ENCODE measurements around the gene HOTAIR. TPM values are rescaled to one million over a fixed set of nuclear protein-coding genes. Genes with fewer than 3 reads are reported as not detected.

The HOTAIR gene
- total RNA-seq, 1 experiment from 2014 or later = 7.9 TPM

DNA sequence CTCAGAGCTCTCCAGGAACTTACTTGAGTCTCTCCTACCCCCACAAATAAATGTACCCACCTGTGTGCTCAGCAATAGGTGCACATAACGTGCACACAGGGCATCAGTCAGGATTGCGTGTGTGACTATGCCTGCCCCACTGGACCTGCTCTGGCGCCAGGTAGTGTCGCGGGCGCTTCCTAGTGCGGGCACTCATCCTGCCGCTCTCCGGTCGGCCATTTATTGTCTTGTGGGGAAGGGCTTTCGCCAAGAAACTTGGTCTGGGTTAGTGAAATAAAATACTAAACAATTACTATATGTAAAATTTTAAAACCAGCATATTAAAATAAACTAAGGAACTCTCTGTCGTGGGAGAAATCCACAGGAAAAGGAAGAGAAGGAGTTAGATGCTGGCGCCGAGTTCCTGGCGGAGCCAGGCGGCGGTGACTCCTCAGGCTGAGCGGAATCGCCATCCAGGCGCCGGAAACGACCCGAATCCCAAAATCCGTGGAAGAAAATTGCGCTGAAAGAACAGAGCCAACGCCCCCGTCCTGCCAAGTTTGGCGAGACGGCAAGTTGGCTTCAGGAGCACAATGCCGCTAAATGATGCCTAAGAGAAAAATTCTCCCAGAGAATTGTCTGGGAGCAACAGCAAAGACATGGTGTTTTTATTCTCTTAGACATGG, 44.0 kb downstream of the HOTAIR start:
- CTCF ChIA-PET = no interaction called here

DNA sequence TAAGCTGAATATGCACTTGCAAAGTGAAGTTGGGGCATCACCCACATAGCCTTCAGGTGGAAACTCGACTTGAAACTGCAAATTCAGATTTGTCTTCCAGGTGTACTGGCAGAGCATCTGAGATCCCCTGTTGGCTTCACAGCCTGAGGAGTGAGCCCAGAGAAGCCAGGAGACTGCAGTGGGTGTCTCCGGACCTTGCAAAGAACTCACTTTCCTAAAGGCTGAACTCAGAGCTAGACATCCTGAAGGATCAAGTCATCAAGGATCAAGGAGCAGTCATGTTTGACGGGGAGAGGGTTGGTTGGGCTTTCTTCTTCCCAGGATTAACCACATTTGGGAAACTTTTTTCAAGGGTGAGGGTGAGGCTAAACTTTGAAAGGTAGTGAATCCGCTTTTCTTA, 45.2 kb downstream of the HOTAIR start:
- H3K4me2 ChIP-seq = no peak overlapping the region
- H3K4me3 ChIP-seq = no peak overlapping the region
- no peaks in the 10 kb centered on the region for H3K27me3 ChIP-seq (ENCODE audit: insufficient read depth, low read depth)
- no peaks in the 10 kb centered on the region for H3F3A ChIP-seq (ENCODE audit: insufficient read depth, low read depth)
- POLR2A ChIA-PET (ENCODE audit: unreplicated experiment) = no interaction called here
- no peaks in the 10 kb centered on the region for H3K9me3 ChIP-seq (ENCODE audit: insufficient read depth, low read depth)
- no TSS peak for BruUV-seq (replicated peaks)
- H3K79me2 ChIP-seq (ENCODE audit: low read depth) = no peaks in the 10 kb centered on the region
- H3K36me3 ChIP-seq (ENCODE audit: low read depth) = no peaks in the 10 kb centered on the region
- H4K20me1 ChIP-seq (ENCODE audit: insufficient read depth) = no peaks in the 10 kb centered on the region
- no peaks in the 10 kb centered on the region for H3K9me2 ChIP-seq (ENCODE audit: insufficient read depth)
- DNase-seq = no peak
- no peak for TF ChIP-seq EZH2 (IDR thresholded peaks at IDR 0.05; ENCODE audit: low read depth)
- TF ChIP-seq, protein P1, sequence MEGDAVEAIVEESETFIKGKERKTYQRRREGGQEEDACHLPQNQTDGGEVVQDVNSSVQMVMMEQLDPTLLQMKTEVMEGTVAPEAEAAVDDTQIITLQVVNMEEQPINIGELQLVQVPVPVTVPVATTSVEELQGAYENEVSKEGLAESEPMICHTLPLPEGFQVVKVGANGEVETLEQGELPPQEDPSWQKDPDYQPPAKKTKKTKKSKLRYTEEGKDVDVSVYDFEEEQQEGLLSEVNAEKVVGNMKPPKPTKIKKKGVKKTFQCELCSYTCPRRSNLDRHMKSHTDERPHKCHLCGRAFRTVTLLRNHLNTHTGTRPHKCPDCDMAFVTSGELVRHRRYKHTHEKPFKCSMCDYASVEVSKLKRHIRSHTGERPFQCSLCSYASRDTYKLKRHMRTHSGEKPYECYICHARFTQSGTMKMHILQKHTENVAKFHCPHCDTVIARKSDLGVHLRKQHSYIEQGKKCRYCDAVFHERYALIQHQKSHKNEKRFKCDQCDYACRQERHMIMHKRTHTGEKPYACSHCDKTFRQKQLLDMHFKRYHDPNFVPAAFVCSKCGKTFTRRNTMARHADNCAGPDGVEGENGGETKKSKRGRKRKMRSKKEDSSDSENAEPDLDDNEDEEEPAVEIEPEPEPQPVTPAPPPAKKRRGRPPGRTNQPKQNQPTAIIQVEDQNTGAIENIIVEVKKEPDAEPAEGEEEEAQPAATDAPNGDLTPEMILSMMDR (conservative IDR thresholded peaks at IDR 0.05) = no peak
- H2AFZ ChIP-seq = no peak overlapping the region
- H3K27ac ChIP-seq = no peak overlapping the region
- H3K4me1 ChIP-seq (replicated peaks; ENCODE audit: insufficient read depth) = no peaks in the 10 kb centered on the region
- CTCF ChIA-PET = no interaction called here
- intact Hi-C loops (cut with micrococcal nuclease; ENCODE audit: unreplicated experiment) = no loop called here

More for the DNA sequence above, 44.0 kb downstream of the HOTAIR start:
- Histone ChIP-seq H3K9me3 (ENCODE audit: insufficient read depth, low read depth) (no peaks in the 10 kb centered on the region), H3K4me2 (no peak overlapping the region), H3K4me1 (replicated peaks; ENCODE audit: insufficient read depth) (no peaks in the 10 kb centered on the region), H3K9me2 (ENCODE audit: insufficient read depth) (no peaks in the 10 kb centered on the region), H3K79me2 (ENCODE audit: low read depth) (no peaks in the 10 kb centered on the region), H3F3A (ENCODE audit: insufficient read depth, low read depth) (no peaks in the 10 kb centered on the region), H2AFZ (no peak overlapping the region), H4K20me1 (ENCODE audit: insufficient read depth) (no peaks in the 10 kb centered on the region), H3K27me3 (ENCODE audit: insufficient read depth, low read depth) (no peaks in the 10 kb centered on the region), H3K27ac (no peak overlapping the region), H3K36me3 (ENCODE audit: low read depth) (no peaks in the 10 kb centered on the region), H3K4me3 (no peak overlapping the region)
- TF ChIP-seq, protein P1 (conservative IDR thresholded peaks at IDR 0.05) = no peak
- TF ChIP-seq EZH2 (IDR thresholded peaks at IDR 0.05; ENCODE audit: low read depth) = no peak
- intact Hi-C loops (cut with micrococcal nuclease; ENCODE audit: unreplicated experiment) = no loop called here
- POLR2A ChIA-PET (ENCODE audit: unreplicated experiment) = no interaction called here
- no TSS peak for BruUV-seq (replicated peaks)
- DNase-seq = no peak

- H3F3A ChIP-seq (ENCODE audit: insufficient read depth, low read depth) = no peaks in the 10 kb centered on the region
- no TSS peak for BruUV-seq (replicated peaks)
- ChIA-PET POLR2A (ENCODE audit: unreplicated experiment) (no interaction called here), CTCF (no interaction called here)
- H3K36me3 ChIP-seq (ENCODE audit: low read depth) = no peaks in the 10 kb centered on the region
- H4K20me1 ChIP-seq (ENCODE audit: insufficient read depth) = no peaks in the 10 kb centered on the region
- no peak overlapping the region for H3K4me2 ChIP-seq
- intact Hi-C loops (cut with micrococcal nuclease; ENCODE audit: unreplicated experiment) = no loop called here
- TF ChIP-seq EZH2 (IDR thresholded peaks at IDR 0.05; ENCODE audit: low read depth) = no peak
- TF ChIP-seq, protein P1 (conservative IDR thresholded peaks at IDR 0.05) = no peak
- no peak overlapping the region for H3K27ac ChIP-seq
- no peaks in the 10 kb centered on the region for H3K4me1 ChIP-seq (replicated peaks; ENCODE audit: insufficient read depth)
- no peak for DNase-seq
- H3K9me3 ChIP-seq (ENCODE audit: insufficient read depth, low read depth) = no peaks in the 10 kb centered on the region
- H2AFZ ChIP-seq = no peak overlapping the region
- no peak overlapping the region for H3K4me3 ChIP-seq
- H3K9me2 ChIP-seq (ENCODE audit: insufficient read depth) = no peaks in the 10 kb centered on the region
- H3K27me3 ChIP-seq (ENCODE audit: insufficient read depth, low read depth) = no peaks in the 10 kb centered on the region
- H3K79me2 ChIP-seq (ENCODE audit: low read depth) = no peaks in the 10 kb centered on the region
Measured at GRCh38 chr12:53928054-53928835, 46.5 kb downstream of the HOTAIR start.

Measured in PC-9 (cell line).